ENCODE data around the gene SMARCE1.
"Not testable (repeated sequence)": the region's sequence is repeated elsewhere in the genome, so short reads cannot be mapped to it uniquely, and the experiment has no call there.

Gene SMARCE1

GRCh38 chr17:40608061-40608581 lies 39.5 kb downstream of the SMARCE1 start:
- no peak for FAIRE-seq

DNA sequence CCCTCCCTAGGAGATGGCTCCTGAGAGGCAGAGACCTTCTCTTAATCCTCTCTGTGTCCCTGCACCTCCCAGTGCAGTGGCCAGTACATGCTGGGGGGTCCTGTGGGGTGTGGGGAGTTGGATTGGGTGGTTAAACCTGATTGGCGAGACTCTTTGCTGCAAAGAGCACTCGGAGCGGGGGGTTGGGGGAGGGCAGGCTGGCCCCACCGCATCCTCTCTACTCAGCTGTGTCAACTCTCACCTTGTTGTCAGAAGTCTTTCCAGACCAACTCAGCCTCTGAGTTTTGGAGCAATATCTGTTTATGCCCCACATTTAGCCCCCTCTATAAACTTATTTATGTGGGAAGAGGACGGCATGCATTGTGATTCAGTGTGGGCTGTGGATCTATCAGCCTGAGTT lies 40.0 kb downstream of the SMARCE1 start:
- no peak for FAIRE-seq

DNA sequence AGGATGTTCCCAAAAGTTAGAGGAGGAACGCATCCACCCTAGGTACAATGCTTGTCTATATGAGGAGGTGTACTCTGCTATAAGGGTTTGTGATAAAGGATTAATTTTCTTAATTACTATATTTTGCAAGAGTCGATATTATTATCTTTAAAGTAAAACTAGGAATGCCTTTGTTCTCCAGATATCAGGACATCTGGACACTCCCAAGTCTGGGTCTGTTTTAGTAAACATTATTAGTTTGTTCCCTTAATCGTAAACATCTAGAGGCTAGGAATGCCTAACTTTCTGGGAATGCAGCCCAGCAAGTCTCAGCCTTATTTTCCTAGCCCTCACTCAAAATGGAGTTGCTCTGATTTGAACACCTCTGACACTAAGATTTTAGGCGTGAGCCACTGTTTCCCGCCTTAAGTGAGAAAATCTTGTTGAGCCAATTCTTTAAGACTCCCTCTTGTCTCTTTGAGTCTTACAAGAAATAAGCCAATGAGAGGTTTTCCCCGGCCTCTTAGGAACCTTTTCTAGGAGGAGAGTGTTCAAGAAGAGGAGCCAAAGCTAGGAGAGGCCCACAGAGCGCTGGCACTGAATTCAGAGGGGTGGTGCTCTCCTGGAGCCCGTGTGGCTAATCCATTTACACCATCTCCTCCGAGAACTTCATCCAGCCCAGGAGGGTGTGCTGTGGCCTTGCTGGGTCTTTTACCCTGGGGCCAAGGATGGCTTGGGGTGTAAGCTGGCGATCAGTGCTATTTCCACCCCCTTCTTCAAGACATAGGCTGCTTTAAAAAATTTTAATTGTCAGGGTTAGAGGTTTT lies 40.9 kb downstream of the SMARCE1 start:
- no peak for FAIRE-seq

DNA sequence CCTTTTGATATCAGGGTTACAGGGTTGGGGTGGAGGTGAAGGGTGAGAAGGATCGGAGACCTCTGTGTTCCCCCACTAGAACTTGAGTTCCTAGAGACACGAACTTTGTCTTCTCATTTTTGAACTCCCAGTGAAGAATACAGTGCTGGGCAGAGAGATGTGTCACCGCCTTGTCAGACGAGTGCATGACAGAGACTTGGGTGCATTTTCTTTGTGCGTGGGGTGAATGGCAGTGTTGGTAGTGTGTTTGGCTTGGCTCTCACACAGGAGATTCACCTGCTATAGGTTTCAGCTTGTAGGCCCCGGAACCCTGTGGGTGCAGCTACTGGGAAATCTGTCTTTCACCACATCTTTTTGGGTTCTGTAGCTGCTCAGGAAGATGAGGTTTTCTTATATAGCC lies 42.3 kb downstream of the SMARCE1 start:
- no peak for FAIRE-seq

DNA sequence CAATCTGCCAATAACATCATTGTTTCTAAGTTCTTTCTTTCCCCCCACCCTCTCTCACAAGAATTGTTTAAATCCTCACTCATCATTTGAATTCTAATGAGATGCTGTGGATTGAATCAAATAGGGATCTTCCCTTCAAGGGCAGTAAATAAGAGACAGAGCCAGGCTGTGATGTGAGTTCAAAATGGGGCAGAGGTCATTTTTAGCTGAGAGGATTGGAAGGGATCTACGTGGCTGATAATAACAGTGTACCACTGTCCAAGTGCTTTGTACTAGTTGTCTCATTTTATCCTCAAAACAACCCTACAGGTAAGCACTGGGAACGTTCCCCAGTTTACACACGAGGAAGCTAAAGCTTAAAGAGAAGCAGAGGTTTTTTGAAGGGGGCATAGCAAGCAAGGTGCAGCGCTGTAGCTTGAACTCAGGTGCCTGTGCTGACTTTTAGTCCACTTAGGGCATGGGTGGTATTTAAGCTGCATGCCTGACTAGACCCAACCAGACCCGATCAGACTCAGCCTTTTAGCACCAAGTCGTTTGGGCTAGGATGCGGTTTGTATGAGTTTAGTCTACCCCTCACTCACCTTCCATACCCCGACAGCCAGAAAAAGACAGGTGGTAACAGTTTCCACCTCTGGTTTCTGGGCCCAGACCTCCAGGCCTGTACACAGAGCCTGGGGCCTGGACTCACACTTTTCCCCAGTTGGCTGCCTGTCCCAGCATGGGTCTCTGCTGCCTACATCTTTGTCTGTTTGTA lies 43.1 kb downstream of the SMARCE1 start:
- no peak for FAIRE-seq

- no peak for FAIRE-seq
Observed at GRCh38 chr17:40602445-40603443, 44.9 kb downstream of the SMARCE1 start.

- no peak for FAIRE-seq
Observed at GRCh38 chr17:40600486-40601046, 47.1 kb downstream of the SMARCE1 start.

GRCh38 chr17:40599468-40599763 lies 48.2 kb downstream of the SMARCE1 start:
- no peak for FAIRE-seq

DNA sequence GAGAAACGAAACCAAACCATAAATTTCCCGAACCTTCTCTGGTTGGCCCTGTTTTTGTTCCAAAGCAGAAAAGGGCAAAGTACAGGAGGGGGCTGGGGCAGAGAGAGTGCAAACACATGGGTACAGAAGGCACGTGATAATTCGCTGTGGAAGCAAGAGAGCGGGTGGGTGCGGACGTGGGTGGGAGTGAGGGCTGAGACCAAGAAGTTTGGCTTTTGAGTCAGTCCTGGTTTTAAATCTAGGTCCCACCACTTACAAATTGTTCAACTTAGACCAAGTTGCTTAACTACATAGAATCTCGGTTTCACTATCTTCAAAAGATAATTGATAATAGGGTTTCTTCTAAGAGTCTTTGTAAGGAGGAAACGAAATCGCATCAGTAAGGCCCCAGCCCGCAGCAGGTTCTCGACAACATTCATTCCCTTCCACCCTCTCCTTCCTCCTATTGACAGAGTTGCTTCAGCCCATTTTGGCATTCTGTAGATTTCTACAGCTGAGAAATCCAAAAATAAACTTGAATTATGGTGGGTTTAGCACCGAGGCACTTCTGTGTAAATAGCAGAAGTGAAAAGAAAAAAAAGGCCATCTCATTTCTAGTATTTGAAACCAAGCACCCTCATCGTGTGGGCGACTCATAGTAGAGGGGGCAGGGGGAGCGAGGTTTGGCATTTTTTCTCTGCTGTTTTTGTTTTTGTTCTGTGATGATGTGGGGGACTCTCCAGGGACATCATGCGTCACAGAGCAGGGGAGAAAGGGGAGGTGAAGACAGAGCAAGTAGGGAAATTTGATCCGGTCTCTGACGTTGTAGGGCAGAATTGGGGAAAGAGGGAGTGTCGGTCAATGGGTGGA lies 48.8 kb downstream of the SMARCE1 start:
- no peak for FAIRE-seq

- FAIRE-seq = no peak
Observed at GRCh38 chr17:40598301-40598618, 49.4 kb downstream of the SMARCE1 start.

DNA sequence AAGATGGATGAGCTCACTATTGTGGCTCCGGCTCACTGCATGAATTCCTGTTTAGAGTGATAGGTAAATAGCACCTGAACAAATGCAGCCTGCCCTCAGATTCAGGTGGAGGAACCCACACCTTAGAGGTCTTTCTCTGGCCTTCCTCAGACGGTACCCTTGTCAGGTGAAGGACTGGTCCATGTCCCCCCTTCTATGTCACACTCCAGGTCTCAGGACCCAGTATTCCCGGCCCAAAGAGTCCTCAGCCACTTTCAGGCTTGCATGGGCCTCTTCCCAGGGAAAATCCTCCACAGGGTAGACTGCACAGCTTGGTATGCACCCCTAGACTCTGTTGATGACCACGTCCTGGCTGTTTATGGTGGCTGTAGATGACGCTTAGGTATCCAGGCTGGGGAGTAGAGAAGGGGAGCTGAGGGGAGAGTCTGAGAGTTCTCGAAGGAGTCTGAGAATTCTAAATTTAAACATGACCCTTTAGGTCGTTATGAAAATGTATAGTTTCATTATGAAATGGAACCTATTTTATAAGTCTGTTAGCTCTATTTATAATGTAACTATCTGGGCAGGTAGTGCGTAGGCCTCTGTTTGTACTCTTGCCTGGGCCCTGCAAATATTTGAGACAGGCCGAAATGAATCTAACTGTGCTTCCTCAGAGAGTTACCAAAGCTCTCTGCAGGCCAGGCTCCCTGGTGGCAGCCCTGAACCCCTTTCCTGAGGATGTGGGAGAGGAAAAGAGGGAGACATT lies 49.9 kb downstream of the SMARCE1 start:
- FAIRE-seq = no peak

GRCh38 chr17:40597156-40597555 lies 50.5 kb downstream of the SMARCE1 start:
- FAIRE-seq = no peak

GRCh38 chr17:40596261-40596919 lies 51.2 kb downstream of the SMARCE1 start:
- no peak for FAIRE-seq

GRCh38 chr17:40590742-40591141 lies 56.9 kb downstream of the SMARCE1 start:
- FAIRE-seq = no peak

- FAIRE-seq = no peak
Observed at GRCh38 chr17:40588552-40588951, 59.1 kb downstream of the SMARCE1 start.

GRCh38 chr17:40586264-40586663 lies 61.4 kb downstream of the SMARCE1 start:
- FAIRE-seq = not testable (repeated sequence)

DNA sequence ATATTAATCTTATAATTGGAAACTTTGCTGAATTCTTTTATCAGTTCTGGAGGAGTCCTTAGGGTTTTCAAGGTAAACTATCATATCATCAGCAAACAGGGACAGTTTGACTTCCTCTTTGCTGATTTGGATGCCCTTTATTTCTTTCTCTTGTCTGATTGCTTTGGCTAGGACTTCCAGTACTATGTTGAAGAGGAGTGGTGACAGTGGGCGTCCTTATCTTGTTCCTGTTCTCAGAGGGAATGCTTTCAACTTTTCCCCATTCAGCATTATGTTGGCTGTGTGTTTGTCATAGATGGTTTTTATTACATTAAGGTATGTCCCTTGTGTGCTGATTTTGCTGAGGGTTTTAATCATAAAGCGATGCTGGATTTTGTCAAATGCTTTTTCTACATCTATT lies 62.7 kb downstream of the SMARCE1 start:
- not testable (repeated sequence) for FAIRE-seq

DNA sequence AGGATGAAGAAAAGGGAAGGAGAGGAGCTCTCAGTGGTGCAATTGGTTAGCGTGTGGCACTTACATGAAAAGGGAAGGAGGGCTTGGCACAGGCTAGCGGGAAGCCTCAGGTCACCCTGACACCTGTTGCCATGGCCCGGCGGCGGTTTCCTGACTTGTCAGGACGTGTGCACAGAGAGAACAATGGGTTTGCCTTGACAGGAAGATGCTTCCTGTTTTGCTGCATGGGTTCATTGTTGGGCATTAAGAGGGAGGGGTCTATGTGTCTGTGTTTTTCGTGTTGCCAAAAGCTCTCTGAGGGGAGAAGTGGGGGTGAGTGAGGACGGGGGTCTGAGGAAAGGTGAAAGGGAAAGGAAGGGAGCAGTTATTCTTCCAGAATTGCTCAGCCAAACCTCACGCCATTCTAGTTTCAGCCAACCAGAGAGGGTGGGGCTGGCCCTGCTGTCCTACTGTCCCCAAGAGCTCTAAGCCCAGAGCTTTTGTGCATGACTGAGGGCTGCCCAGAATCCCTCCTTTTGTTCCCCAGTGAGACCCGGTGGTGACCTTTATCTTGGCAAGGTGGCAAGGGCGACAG lies 65.2 kb downstream of the SMARCE1 start:
- FAIRE-seq = no peak

- no peak for FAIRE-seq
Observed at GRCh38 chr17:40580140-40580539, 67.5 kb downstream of the SMARCE1 start.

DNA sequence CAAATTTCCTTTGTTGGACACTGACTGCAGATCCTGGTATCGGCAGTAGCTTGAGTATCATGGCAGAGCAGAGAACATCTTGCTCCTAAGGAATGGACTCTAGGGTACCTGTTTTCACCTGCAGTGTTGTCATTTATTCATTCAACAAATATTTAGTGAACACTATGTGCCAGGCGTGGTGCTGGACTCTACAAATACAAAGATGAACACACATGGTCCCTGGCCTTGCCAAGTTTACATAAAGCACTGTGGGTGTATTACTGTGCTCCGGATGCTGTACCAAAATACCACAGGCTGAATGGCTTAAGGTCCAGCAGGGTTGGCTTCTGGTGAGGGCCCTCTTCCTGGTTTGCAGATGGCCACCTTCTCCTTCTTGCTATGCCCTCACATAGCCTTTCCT lies 68.1 kb downstream of the SMARCE1 start:
- no peak for FAIRE-seq
